OCI-LY3 (cell line): ENCODE data around the gene ZNF511.
A peak's percentile ranks its signal among the peaks of the same experiment; 100 is the strongest.

Experiments used
- H2AFZ ChIP-seq: fragments of 200-600, 300-600 bp; shearing (Covaris generic); 2 replicates; pipeline ENCODE4 v1.6.0; 2014; ENCODE audit warnings: antibody characterized with exemption, low read depth, low read length
- H3K27ac ChIP-seq: fragments of 200-600, 300-600 bp; sonication (generic); 2 replicates; pipeline ENCODE4 v1.5.1; 2014; ENCODE audit warnings: mild to moderate bottlenecking, low read length, moderate library complexity, mixed read lengths
- H3K27me3 ChIP-seq: fragments of 200-600, 300-600 bp; sonication (generic); 2 replicates; pipeline ENCODE4 v1.6.1; 2014; ENCODE audit warnings: low read depth, low read length, mixed read lengths
- H3K36me3 ChIP-seq: fragments of 200-600, 300-600 bp; sonication (generic); replicated peaks from 2 replicates; pipeline ENCODE3; 2014; ENCODE audit warnings: low read depth, low read length, mixed read lengths
- H3K4me1 ChIP-seq: fragments of 300-600, 200-600 bp; sonication (generic); 2 replicates; pipeline ENCODE4 v1.6.1; 2014; ENCODE audit warnings: low read length, mixed read lengths
- H3K4me2 ChIP-seq: fragments of 200-600, 300-600 bp; sonication (generic); 2 replicates; pipeline ENCODE4 v1.6.1; 2014; ENCODE audit warnings: low read length, mixed read lengths
- H3K4me3 ChIP-seq: fragments of 300-600, 200-600 bp; sonication (generic); 2 replicates; pipeline ENCODE4 v1.5.1; 2014; ENCODE audit warnings: antibody characterized with exemption, mild to moderate bottlenecking, low read length, moderate library complexity
- H3K79me2 ChIP-seq: fragments of 300-600, 200-600 bp; shearing (Covaris generic); 2 replicates; pipeline ENCODE4 v1.6.1; 2014; ENCODE audit warnings: mild to moderate bottlenecking, low read length, mixed read lengths
- H3K9ac ChIP-seq: fragments of 300-600, 200-600 bp; shearing (Covaris generic); 2 replicates; pipeline ENCODE4 v1.6.0; 2014; ENCODE audit warnings: mild to moderate bottlenecking, low read length, moderate library complexity
- H3K9me3 ChIP-seq: fragments of 200-600, 300-600 bp; shearing (Covaris generic); 2 replicates; pipeline ENCODE4 v1.6.1; 2014; ENCODE audit warnings: low read length, mixed read lengths; ENCODE audit not compliant: insufficient read depth
- H4K20me1 ChIP-seq: fragments of 200-600, 300-600 bp; sonication (generic); 2 replicates; pipeline ENCODE4 v1.6.1; 2016; ENCODE audit warnings: low read length, mixed read lengths; ENCODE audit not compliant: insufficient read depth
- EZH2phosphoT487 ChIP-seq: fragments of 200-600 bp; shearing (Covaris generic); IDR thresholded peaks from 2 replicates; pipeline ENCODE4 v1.6.1; 2018; ENCODE audit warnings: antibody characterized with exemption, mixed run types, low read depth
- TF ChIP-seq, protein P1 (sequence below): fragments of 200-600, 300-600 bp; sonication (generic); IDR thresholded peaks from 2 replicates; pipeline ENCODE4 v1.5.1; 2014; ENCODE audit warnings: antibody characterized with exemption, low read length, low read depth

ZNF511 gene

DNA sequence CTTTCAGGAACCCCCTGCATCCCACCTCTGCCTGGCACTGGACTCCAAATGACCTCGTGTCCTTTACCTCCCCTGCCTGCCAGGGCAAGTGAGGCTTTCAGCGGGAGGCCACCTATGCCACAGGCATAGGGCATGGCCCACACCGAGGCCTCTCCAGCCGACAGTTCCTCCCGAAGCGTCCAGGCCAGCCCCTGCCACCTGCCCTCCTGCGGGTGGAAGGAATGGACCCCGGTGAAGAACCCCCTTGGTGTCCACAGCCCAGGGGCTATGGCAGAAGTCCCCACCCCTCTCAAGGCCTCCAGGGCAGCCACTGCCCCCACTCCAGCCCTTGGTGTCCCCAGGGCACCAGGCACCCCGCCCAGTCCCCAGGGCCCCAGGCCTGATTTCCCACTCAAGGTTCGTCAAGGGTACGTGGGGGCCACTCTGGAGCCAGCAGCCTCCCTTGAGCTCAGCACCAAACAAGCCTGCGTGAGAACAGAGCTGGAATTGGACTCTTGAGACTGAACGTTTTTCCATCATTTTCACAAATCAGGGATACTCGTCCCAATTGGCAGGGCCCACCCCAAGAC, 46.0 kb downstream of the ZNF511 start:
- Histone ChIP-seq H2AFZ (no peak overlapping the region), H3K9ac (no peak overlapping the region), H4K20me1 (no peaks in the 10 kb centered on the region), H3K4me2 (no peak overlapping the region), H3K4me3 (no peak overlapping the region), H3K27me3 (no peaks in the 10 kb centered on the region), H3K4me1 (peaks cover 8% of the 10 kb centered on the region; the same call in 1 of the 2 replicates), H3K79me2 (peaks cover 9% of the 10 kb centered on the region), H3K9me3 (no peaks in the 10 kb centered on the region), H3K36me3 (peaks cover 5% of the 10 kb centered on the region), H3K27ac (no peak overlapping the region)
- TF ChIP-seq EZH2phosphoT487, result no peak
- TF ChIP-seq, protein P1, sequence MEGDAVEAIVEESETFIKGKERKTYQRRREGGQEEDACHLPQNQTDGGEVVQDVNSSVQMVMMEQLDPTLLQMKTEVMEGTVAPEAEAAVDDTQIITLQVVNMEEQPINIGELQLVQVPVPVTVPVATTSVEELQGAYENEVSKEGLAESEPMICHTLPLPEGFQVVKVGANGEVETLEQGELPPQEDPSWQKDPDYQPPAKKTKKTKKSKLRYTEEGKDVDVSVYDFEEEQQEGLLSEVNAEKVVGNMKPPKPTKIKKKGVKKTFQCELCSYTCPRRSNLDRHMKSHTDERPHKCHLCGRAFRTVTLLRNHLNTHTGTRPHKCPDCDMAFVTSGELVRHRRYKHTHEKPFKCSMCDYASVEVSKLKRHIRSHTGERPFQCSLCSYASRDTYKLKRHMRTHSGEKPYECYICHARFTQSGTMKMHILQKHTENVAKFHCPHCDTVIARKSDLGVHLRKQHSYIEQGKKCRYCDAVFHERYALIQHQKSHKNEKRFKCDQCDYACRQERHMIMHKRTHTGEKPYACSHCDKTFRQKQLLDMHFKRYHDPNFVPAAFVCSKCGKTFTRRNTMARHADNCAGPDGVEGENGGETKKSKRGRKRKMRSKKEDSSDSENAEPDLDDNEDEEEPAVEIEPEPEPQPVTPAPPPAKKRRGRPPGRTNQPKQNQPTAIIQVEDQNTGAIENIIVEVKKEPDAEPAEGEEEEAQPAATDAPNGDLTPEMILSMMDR, result no peak

DNA sequence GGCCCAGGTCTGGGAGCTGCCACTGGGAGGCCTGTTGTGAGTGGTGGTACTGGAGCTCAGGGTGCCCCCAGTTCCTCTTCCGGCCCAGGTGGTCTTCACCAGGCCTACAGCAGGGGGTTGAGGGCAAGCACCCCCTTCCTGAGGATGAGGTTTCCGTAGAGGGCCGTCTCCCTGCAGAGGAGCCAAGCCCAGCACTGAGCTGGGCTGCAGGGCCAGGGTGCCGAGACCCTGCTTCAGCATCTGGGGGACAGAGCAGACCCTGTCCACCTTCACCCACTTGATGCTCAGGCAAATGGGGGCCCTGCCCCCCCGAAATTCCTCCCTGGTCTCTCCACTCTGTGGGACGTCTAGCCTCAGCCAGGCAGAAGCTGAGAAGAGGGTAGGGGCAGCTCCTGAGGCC, 46.6 kb downstream of the ZNF511 start:
- Histone ChIP-seq H3K36me3 (peaks cover 5% of the 10 kb centered on the region), H3K27ac (no peak overlapping the region), H3K9ac (no peak overlapping the region), H3K4me3 (no peak overlapping the region), H3K4me1 (peaks cover 8% of the 10 kb centered on the region; the same call in 1 of the 2 replicates), H4K20me1 (no peaks in the 10 kb centered on the region), H3K79me2 (peaks cover 9% of the 10 kb centered on the region), H3K27me3 (no peaks in the 10 kb centered on the region), H2AFZ (no peak overlapping the region), H3K9me3 (no peaks in the 10 kb centered on the region), H3K4me2 (no peak overlapping the region)
- TF ChIP-seq EZH2phosphoT487, result no peak
- TF ChIP-seq, protein P1, result no peak

DNA sequence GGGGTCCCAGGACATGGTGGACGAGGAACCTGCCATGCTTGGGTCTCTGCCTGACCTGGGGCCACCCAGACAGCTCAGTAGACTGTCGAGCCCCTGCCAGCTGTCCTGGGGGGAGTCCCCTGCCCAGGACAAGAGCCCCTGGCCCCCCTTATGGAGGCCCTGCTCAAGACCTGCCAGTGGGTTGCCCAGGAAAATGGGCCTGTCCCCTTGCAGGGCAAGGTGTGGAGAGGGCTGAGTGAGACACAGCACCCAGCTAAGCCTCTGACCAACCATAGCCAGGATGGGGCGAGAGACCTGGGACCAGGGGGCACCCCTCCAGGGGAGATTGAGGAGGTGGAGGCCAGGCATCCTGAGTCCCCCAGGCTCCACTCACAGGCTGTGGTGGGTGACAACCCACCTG, 47.3 kb downstream of the ZNF511 start:
- H3K4me3 ChIP-seq, result 0 out of 2 replicates have a peak overlapping the region, but pooled peaks have one; percentile 94

DNA sequence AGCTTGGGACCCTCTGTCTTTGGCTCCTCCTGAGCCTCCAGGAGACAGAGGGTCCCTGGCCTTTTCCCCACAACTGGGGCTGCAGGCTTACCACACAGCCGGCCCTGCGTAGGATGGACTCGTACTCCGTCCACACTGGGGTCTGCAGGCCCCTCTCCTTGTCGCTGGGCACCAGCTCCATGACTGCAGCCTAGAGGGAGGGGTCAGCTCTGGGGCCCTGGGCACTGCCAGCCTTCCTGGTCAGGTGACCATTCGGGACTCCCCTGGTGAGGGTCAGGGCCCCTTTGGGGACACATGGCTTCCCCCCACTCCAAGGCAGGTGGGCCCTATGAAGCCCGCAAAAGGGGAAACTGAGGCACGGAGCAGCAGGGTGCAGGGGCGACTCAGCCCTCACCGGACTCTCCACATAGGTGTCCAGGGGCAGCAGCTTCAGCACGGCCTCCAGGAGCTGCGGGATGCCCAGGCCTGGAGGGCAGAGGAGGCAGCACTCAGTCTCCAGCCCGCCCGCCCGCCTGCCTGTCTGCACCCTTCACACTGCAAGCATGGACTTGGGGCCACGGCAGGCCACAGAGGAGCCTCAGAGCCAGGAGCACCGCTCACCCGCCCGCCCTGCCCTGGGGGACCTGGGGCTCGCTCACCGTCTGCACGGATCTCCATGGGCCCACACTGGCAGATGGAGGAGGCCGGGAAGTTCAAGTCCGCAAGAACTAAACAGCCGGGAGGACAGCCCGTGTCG, 48.0 kb downstream of the ZNF511 start:
- Histone ChIP-seq H3K27ac (peak overlapping the region; percentile 55; the same call in 1 of the 2 replicates), H3K79me2 (peaks cover 9% of the 10 kb centered on the region), H3K9ac (peak overlapping the region; percentile 96), H3K27me3 (no peaks in the 10 kb centered on the region), H4K20me1 (no peaks in the 10 kb centered on the region), H3K4me2 (peak overlapping the region; percentile 95), H3K9me3 (no peaks in the 10 kb centered on the region), H2AFZ (no peak overlapping the region), H3K36me3 (peaks cover 5% of the 10 kb centered on the region), H3K4me3 (peak overlapping the region; percentile 94), H3K4me1 (peaks cover 8% of the 10 kb centered on the region; the same call in 1 of the 2 replicates)
- no peak for TF ChIP-seq EZH2phosphoT487

More for the DNA sequence above, 47.3 kb downstream of the ZNF511 start:
- Histone ChIP-seq H3K9me3 (no peaks in the 10 kb centered on the region), H3K4me1 (peaks cover 8% of the 10 kb centered on the region; the same call in 1 of the 2 replicates), H3K79me2 (peaks cover 9% of the 10 kb centered on the region), H2AFZ (no peak overlapping the region), H4K20me1 (no peaks in the 10 kb centered on the region), H3K27me3 (no peaks in the 10 kb centered on the region), H3K27ac (no peak overlapping the region), H3K9ac (no peak overlapping the region), H3K36me3 (peaks cover 5% of the 10 kb centered on the region), H3K4me2 (peak overlapping the region; percentile 95)
- TF ChIP-seq EZH2phosphoT487, result no peak
- TF ChIP-seq, protein P1, result no peak
